Nephron progenitor cell (in vitro differentiated cells): Measurements from ENCODE around the gene AP3D1.
"Not testable (repeated sequence)": the region's sequence is repeated elsewhere in the genome, so short reads cannot be mapped to it uniquely, and the experiment has no call there.

Experiments used
- DNase-seq: peaks from one replicate; pipeline ENCODE4 v3.0.0; 2021
- H3K27ac Mint-ChIP-seq: 2 replicates; pipeline ENCODE4 v1.8.0; 2021; ENCODE audit warnings: mild to moderate bottlenecking, moderate library complexity, mixed read lengths
- H3K27me3 Mint-ChIP-seq: 2 replicates; pipeline ENCODE4 v1.8.0; 2021; ENCODE audit warnings: mild to moderate bottlenecking, low read depth, mixed read lengths; ENCODE audit not compliant: poor library complexity
- H3K36me3 Mint-ChIP-seq: 2 replicates; pipeline ENCODE4 v1.8.0; 2021; ENCODE audit warnings: low read depth, mixed read lengths
- H3K4me1 Mint-ChIP-seq: 2 replicates; pipeline ENCODE4 v1.8.0; 2021; ENCODE audit warnings: mixed read lengths
- H3K4me3 Mint-ChIP-seq: 2 replicates; pipeline ENCODE4 v1.8.0; 2021; ENCODE audit warnings: mild to moderate bottlenecking, moderate library complexity, mixed read lengths
- H3K9me3 Mint-ChIP-seq: 2 replicates; pipeline ENCODE4 v1.8.0; 2021; ENCODE audit warnings: mild to moderate bottlenecking, moderate library complexity, mixed read lengths
- TF ChIP-seq, protein P1 (sequence below): fragments of 200-600 bp; sonication (generic); IDR thresholded peaks from 2 replicates; pipeline ENCODE4 v1.5.0; 2021; ENCODE audit warnings: antibody characterized with exemption

Gene AP3D1

DNA sequence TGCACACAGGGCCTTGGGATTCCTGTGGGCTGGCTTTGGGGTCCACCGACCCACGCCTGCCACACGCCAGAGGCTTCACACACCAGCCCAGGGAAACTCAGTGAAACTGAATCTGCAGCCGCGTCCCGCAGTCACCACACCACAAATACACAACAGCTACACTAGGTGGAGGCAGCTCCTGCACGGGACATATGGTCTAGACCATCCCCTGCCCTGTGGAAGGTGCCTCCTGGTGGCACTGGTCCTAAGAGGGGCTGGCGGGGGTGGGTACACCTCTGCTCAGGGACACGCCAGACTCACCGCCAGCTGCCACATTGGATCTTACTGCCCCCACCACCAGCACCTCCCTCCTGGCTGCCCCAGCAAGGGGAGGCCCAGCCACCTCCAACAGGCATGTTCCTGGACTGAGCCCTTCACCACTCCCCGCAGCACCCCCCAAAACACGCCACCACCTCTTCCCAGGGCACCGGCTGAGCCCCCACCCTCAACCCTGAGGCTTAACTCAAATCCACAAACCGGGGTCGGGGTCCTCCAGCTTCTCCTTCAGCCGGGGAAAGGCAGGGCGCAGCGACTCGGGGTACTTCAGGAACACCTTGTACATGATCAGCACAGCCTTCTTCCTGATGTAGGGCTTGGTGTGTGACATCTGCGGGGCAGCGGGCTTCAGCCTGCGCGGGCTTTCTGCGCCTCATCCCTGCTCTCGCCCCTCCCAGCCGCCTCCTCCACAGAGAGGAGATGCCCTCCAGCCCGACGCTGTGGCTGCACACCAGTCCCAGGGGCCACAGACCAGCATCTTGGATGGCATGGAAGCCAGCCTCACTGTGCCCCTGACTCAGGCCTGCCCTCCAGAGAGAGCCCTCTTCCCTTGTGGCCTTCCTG is 21.2 kb downstream of the AP3D1 start:
- no peak overlapping the region for H3K4me3 Mint-ChIP-seq
- TF ChIP-seq, protein P1, sequence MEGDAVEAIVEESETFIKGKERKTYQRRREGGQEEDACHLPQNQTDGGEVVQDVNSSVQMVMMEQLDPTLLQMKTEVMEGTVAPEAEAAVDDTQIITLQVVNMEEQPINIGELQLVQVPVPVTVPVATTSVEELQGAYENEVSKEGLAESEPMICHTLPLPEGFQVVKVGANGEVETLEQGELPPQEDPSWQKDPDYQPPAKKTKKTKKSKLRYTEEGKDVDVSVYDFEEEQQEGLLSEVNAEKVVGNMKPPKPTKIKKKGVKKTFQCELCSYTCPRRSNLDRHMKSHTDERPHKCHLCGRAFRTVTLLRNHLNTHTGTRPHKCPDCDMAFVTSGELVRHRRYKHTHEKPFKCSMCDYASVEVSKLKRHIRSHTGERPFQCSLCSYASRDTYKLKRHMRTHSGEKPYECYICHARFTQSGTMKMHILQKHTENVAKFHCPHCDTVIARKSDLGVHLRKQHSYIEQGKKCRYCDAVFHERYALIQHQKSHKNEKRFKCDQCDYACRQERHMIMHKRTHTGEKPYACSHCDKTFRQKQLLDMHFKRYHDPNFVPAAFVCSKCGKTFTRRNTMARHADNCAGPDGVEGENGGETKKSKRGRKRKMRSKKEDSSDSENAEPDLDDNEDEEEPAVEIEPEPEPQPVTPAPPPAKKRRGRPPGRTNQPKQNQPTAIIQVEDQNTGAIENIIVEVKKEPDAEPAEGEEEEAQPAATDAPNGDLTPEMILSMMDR, result no peak
- H3K4me1 Mint-ChIP-seq, result no peaks in the 10 kb centered on the region
- no peak for DNase-seq
- H3K36me3 Mint-ChIP-seq, result peaks cover 23% of the 10 kb centered on the region
- H3K27ac Mint-ChIP-seq, result no peak overlapping the region
- no peaks in the 10 kb centered on the region for H3K9me3 Mint-ChIP-seq
- H3K27me3 Mint-ChIP-seq, result no peaks in the 10 kb centered on the region

DNA sequence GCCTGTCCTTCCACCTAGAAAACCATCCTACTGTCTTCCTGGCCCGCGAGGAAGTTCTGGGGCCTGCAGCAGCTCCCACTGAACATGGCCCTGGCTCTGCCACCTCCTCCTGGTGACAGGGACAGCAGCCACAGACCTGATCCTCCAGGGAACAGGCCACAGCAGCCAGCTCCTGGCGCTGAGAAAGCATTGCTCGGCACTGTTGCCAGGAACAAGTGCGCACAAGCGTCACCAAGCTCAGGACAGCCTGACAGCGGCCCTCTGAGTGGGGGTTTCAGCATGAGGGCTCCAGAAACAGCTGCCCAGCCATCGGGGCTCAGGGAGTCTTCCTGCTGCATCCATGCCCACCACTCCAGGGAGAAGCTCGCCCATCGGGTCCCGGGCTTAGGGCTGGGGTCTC is 21.9 kb downstream of the AP3D1 start:
- TF ChIP-seq, protein P1, result no peak
- no peak for DNase-seq
- Mint-ChIP-seq H3K27me3 (no peaks in the 10 kb centered on the region), H3K4me1 (no peaks in the 10 kb centered on the region), H3K36me3 (peaks cover 23% of the 10 kb centered on the region), H3K9me3 (no peaks in the 10 kb centered on the region), H3K4me3 (no peak overlapping the region), H3K27ac (no peak overlapping the region)

DNA sequence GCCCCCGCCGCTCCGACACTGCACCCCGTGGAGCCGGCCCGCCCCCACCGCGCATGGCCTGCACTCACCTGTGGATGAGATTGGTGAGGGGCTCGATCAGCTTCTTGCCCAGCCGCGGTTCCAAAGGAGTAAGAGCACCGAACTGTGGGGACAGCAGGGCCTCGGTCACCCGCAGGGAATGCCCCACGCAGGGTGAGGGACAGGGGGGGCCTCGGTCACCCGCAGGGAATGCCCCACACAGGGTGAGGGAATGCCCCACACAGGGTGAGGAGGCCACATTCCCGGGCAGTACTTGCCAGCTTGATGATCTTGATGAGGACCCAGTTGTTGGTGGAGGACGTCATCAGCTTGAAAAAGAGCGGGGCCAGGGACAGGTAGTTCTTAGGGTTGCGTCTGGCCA is 22.3 kb downstream of the AP3D1 start:
- TF ChIP-seq, protein P1, result no peak
- no peak for DNase-seq
- no peaks in the 10 kb centered on the region for H3K4me1 Mint-ChIP-seq
- no peak overlapping the region for H3K27ac Mint-ChIP-seq
- H3K9me3 Mint-ChIP-seq, result no peaks in the 10 kb centered on the region
- H3K36me3 Mint-ChIP-seq, result peaks cover 23% of the 10 kb centered on the region
- no peaks in the 10 kb centered on the region for H3K27me3 Mint-ChIP-seq
- no peak overlapping the region for H3K4me3 Mint-ChIP-seq

DNA sequence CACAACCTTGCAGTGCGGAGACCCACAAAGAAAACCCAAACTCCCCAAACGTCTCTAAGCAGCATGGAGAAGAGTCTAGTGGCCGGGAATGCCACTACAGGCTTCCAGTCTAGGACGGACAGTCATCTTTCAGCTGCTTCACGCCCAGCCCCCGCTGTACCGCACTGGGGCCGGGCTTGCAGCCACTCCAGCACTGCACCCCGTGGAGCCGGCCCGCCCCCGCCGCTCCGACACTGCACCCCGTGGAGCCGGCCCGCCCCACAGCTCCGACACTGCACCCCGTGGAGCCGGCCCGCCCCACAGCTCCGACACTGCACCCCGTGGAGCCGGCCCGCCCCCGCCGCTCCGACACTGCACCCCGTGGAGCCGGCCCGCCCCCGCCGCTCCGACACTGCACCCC is 23.1 kb downstream of the AP3D1 start:
- H3K36me3 Mint-ChIP-seq, result peaks cover 21% of the 10 kb centered on the region
- not testable (repeated sequence) for H3K4me1 Mint-ChIP-seq, H3K27ac Mint-ChIP-seq, DNase-seq, H3K27me3 Mint-ChIP-seq, H3K4me3 Mint-ChIP-seq, H3K9me3 Mint-ChIP-seq

DNA sequence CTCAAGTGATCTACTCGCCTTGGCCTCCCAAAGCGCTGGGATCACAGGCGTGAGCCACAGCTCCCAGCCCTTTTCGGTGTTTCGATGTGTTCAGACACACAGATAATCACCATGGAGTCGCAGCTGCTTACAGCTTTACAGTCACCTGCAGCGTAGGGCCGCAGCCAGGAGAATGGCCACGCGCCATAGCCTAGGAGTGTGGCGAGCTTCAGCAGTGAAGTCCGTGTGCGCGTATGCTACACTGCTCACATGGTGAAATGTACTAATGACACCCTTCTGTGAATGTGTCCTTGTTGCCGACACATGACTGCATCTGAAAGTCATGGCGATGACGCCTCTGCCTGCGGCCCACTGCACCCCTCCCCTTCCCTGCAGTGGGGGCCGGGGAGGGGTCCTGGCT is 23.6 kb downstream of the AP3D1 start:
- Mint-ChIP-seq H3K9me3 (no peaks in the 10 kb centered on the region), H3K4me3 (no peak overlapping the region), H3K36me3 (peaks cover 16% of the 10 kb centered on the region), H3K4me1 (no peaks in the 10 kb centered on the region), H3K27ac (no peak overlapping the region), H3K27me3 (no peaks in the 10 kb centered on the region)
- no peak for DNase-seq
- TF ChIP-seq, protein P1, result no peak

DNA sequence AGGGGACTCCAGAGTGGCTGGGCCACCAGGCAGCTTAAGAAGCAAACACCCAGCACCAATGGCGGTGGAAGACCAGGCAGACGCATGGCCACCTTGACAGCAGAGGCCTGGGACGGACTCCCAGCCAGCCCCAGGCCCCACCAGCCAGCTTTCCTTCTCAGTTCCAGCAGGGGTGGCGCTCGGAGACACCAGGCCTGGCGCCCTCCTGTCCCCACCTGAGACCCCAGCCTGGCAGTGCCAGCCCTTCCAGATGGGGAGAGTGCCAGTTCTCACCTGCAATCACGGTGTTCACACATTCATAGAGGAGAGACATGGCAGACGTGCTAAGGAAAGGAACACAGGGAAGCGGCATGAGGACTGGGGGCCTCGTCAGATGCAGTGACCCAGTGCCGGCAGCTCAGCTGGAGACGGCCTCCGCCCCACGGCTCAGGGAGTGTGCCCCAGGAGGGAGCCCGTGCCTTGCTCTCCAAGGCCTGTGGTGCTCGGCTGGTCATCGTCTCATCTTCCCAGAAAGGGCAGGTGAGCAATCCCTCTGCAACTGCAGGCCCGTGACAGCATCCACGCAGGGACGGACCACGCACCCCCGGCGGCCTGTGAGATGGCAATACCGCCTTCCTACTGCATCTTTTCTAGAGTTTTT is 24.4 kb downstream of the AP3D1 start:
- Mint-ChIP-seq H3K36me3 (peaks cover 9% of the 10 kb centered on the region), H3K9me3 (no peaks in the 10 kb centered on the region), H3K27me3 (no peaks in the 10 kb centered on the region), H3K27ac (no peak overlapping the region), H3K4me3 (no peak overlapping the region), H3K4me1 (no peaks in the 10 kb centered on the region)
- DNase-seq, result no peak
- TF ChIP-seq, protein P1, result no peak
